Putamen (tissue), 1 donor: ENCODE results near the gene PNLIPRP3.

Experiments used
- DNase-seq: peaks from one replicate; pipeline ENCODE4 v3.0.0-alpha.2; 2016; ENCODE audit warnings: low spot score

PNLIPRP3 gene

GRCh38 chr10:116451711-116452337, 24.2 kb downstream of the PNLIPRP3 start:
- DNase-seq = no peak

DNA sequence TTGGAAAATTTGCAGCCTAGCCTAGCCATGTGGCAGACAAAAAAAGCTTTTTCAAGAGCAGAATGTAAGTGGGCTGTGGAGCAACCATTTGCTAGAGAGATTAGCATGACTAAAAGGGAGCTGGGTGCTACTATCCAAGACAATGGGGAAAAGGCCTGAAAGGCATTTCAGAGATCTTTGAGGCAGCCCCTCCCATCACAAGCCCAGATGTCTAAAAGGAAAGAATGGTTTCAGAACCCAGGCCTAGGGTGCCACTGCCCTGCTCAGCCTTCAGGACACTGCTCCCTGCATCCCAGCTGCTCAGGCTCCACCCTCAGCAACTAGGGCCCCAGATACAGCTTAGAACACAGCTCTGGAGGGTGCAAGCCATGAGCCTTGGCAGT, 24.7 kb downstream of the PNLIPRP3 start:
- no peak for DNase-seq

DNA sequence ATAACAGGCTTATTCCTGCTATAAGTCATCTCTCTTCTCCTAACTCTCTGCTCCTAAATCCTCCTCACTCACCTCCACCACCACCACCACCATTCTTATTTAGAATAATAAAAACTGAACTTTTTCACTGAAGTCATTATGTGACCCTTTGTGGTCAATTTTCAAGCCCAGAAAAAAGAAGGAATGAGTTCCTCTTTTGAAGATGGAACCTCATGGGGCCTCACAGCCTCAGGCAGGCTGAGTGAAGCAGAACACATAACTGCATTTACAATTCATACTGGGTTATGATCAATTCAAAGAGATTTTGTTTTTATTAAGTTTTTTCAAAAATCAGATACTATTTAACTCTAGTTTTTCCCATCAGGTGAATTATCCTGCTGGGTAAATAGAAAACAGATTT, 29.8 kb downstream of the PNLIPRP3 start:
- no peak for DNase-seq

DNA sequence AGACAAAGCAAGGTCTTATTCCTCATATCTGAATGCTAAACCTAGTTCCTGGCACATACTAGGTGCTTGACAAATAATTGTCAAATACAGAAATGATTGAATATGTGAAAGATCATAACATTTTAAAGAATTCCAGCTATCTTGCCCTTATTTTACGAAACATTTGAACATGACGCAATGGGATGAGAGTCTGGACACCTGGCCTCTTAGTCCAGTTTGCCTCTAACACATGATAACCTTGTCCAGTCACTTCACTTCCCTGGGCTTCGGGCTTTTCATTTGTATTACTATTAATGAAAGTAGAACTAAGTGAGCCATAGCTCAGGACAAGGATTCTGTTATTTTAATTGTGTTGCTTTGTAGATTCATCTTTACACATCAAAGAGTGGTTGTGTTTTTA, 32.6 kb downstream of the PNLIPRP3 start:
- DNase-seq = no peak

- no peak for DNase-seq
These were observed 34.0 kb downstream of the PNLIPRP3 start for GRCh38 chr10:116461680-116462079.

DNA sequence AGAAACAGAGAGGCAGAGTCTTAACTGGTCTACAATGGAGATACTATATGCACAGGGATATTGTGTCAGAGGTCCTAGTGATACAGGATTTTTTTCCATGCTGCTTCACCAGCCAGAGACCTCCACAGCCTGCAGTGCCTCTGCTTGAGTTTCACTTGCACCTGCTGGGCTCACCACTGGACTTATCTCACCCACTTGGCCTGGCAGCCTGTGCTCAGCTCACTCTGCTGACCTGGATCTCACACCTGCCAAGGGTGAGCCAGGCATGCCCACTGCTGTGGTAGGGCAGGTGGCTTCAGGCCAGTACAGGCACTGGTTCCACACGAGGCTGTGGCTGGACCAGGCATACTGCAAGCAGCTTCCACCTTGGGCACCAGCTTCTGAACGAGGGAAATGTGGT, 36.6 kb downstream of the PNLIPRP3 start:
- DNase-seq = no peak

DNA sequence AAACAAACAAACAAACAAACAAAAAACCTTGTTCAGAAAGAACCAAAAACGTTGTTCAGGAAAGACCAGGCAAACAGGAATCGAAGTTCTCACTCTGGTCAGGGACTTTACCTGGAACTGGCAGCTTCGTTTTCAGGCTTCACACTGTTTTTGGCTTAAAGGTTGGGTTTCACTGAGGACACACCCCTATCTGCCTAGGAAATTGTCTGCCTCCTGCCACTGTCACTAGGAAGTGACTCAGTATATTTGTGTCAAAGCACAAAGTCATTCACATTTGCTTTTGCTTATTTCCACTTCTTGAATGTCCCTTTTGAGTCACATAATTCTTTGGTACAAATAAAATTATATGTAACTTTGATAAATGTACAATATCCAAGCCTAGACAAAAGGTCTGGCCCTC, 37.9 kb downstream of the PNLIPRP3 start:
- no peak for DNase-seq

DNA sequence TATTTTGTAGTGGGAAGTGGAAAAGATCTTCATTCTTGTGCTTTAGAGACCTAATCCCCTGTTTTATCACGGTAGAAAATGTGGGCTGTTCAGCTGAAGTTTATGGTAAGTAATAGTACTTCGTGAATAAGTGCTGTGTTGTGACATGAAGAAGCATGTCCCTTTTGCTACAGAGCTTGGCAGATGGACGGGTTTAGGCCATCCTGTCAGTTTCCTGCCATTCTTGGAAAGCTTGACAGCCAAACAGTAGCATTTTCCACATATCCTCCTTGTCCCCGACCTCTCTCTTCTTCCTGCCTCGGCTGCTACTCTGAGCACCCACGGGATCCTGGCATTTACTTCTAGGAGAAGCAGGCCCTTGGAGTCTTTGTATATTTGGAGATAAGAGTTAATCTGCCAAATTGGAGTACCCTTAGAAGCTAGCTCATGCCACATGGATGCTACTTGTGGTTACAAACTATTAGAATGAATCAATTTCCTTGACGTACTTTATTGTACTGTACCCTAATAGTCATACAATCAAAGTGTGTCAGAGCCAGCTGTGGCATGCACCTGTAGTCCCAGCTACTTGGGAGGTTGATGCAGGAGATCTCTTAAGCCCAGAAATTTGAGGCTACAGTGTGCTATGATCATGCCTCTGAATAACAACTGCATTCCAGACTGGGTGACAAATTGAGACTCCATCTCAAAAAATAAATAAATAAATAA, 39.2 kb downstream of the PNLIPRP3 start:
- no peak for DNase-seq

- no peak for DNase-seq
These were observed 41.8 kb downstream of the PNLIPRP3 start for GRCh38 chr10:116469437-116469836.

DNA sequence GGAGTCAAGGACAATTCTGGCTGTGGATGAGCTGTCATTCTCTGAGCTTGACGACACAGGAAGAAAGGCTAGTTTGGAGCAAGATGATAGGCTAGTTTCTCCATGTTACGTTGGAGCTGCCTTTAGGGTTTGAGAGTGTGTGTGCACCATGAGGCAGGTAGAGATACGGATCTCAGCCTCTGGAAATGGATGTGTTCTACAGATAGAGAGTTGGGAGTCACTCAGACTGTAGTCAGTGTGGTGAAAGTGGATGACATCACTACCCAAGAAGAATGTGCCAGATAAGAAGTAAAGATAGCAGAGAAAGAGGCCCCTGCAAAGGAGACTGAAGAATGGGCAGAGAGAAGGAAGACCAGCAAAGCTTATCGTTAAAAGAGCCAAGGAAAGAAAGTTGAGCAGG, 42.4 kb downstream of the PNLIPRP3 start:
- no peak for DNase-seq

DNA sequence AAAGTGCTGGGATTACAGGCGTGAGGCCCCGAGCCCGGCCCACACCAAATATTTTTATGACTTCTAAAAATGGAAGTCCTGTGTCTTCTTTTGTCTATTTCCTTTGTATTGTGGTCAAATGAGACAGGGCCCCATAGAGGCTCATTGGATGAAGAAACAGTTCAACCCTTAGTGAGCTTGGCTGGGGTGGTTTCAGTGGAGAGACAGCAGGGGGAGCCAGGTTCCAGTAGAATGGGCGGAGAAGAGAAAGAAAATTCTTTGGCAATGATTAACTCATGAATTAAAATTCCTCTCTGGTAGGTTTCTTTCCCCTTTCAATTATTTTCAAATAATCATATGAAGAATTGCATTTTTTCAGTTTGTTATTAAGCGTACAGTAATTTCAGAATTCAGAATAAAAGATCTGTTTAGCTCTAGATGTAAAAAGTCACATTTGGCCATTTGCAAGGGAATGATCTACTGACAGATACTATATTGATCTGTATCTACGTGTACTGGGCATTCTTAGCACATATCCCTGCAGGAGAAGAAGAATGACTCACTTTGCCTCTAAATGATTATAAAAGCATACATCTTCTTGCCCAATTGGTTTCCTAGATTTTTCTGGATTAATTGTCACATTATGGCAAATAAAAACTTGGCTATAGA, 43.2 kb downstream of the PNLIPRP3 start:
- DNase-seq = no peak

DNA sequence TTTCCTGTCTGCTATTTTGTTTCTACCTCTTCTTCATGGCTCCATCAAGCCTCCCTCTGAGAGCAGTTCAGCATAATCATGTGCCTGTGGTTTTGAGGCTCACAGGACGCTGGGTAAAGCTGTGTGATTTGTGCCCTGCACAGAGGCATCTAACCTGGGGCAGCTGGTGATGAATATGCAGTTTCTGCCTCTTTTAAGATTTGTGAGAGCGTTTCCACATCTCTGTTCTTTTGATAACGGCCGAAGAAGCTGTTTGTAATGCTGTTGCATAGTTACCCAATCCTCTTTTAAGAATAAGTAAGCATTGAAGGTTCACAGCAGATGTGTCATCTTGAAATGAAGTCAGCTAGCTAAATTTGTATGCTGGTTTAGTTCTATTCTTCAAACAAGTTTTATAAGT, 45.2 kb downstream of the PNLIPRP3 start:
- DNase-seq = no peak

GRCh38 chr10:116475866-116476265, 48.2 kb downstream of the PNLIPRP3 start:
- no peak for DNase-seq

- DNase-seq = no peak
These were observed 48.8 kb downstream of the PNLIPRP3 start for GRCh38 chr10:116476461-116476860.

- DNase-seq = no peak
These were observed 50.5 kb downstream of the PNLIPRP3 start for GRCh38 chr10:116477986-116478664.

- no peak for DNase-seq
These were observed 59.3 kb downstream of the PNLIPRP3 start for GRCh38 chr10:116486770-116487448.

- no peak for DNase-seq
These were observed 60.1 kb downstream of the PNLIPRP3 start for GRCh38 chr10:116487522-116488430.

- DNase-seq = no peak
These were observed 61.8 kb downstream of the PNLIPRP3 start for GRCh38 chr10:116489460-116489859.

- DNase-seq = no peak
These were observed 62.5 kb downstream of the PNLIPRP3 start for GRCh38 chr10:116490028-116490662.

- DNase-seq = no peak
These were observed 77.1 kb downstream of the PNLIPRP3 start for GRCh38 chr10:116504786-116505185.

DNA sequence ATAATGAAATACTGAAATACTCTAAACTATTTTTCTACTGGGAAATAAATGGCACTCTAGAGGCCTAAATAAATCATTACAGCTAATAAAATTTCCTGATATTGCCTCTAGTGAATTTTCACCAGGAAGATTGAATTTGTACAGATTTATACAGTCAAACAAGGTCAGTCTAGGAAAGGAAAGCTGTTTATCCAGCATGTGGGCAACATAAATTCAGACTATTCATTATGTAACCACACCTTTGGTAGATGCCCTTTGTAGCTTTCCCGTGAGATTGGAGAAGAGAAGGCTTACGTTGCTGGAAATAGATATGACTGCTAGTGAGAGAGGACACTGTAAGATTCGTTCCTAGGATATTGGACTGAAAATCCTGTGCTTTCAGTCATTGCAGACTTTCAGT, 82.9 kb downstream of the PNLIPRP3 start:
- no peak for DNase-seq
